ENCODE measurements around the gene PPP1R3C. TPM values are rescaled to one million over a fixed set of nuclear protein-coding genes. Genes with fewer than 3 reads are reported as not detected.
A peak's percentile ranks its signal among the peaks of the same experiment; 100 is the strongest.

Gene PPP1R3C
- total RNA-seq, 1 donor from 2014 or later: 3.7 TPM

GRCh38 chr10:91605968-91606367 is 26.9 kb downstream of the PPP1R3C start:
- H3K4me3 ChIP-seq (ENCODE audit: insufficient read depth, low read depth, low read length): no peak overlapping the region
- Mint-ChIP-seq H3K36me3 (ENCODE audit: low read depth, unreplicated experiment) (no peaks in the 10 kb centered on the region), H3K4me3 (ENCODE audit: unreplicated experiment) (no peak overlapping the region), H3K27me3 (ENCODE audit: low read depth, unreplicated experiment) (no peaks in the 10 kb centered on the region), H3K27ac (ENCODE audit: unreplicated experiment) (peak overlapping the region; percentile 83), H3K4me1 (ENCODE audit: low read depth, unreplicated experiment) (peaks cover 21% of the 10 kb centered on the region), H3K9me3 (ENCODE audit: unreplicated experiment) (no peaks in the 10 kb centered on the region)
- no peaks in the 10 kb centered on the region for H4K20me1 ChIP-seq (ENCODE audit: insufficient read depth, low read length)
- no peak overlapping the region for H2AFZ ChIP-seq (ENCODE audit: low read depth, low read length)
- no peaks in the 10 kb centered on the region for H3K9me3 ChIP-seq (ENCODE audit: insufficient read depth, low read depth, low read length)
- H3K9ac ChIP-seq (ENCODE audit: low read length): no peak overlapping the region
- DNase-seq (ENCODE audit: low read depth) (no peak), FAIRE-seq (no peak)
- no peaks in the 10 kb centered on the region for H3K27me3 ChIP-seq (ENCODE audit: insufficient read depth, low read length)
- no peaks in the 10 kb centered on the region for H3K79me2 ChIP-seq (ENCODE audit: insufficient read depth, low read length)
- H3K4me1 ChIP-seq (ENCODE audit: insufficient read depth, low read length): peaks cover 42% of the 10 kb centered on the region
- no peak overlapping the region for H3K4me2 ChIP-seq (ENCODE audit: low read length)
- no peak for TF ChIP-seq CTCF (IDR thresholded peaks at IDR 0.05; ENCODE audit: insufficient read depth, low read depth, low read length)
- no peak for TF ChIP-seq EZH2 (IDR thresholded peaks at IDR 0.05; ENCODE audit: insufficient read depth, low read length)
- no peak overlapping the region for H3K27ac ChIP-seq (ENCODE audit: low read depth, low read length)
- H3K36me3 ChIP-seq (ENCODE audit: insufficient read depth, low read length): no peaks in the 10 kb centered on the region

- peak overlapping the region; percentile 83 for H3K27ac Mint-ChIP-seq (ENCODE audit: unreplicated experiment)
- TF ChIP-seq CTCF (IDR thresholded peaks at IDR 0.05; ENCODE audit: insufficient read depth, low read depth, low read length): no peak
- H3K36me3 ChIP-seq (ENCODE audit: insufficient read depth, low read length): no peaks in the 10 kb centered on the region
- peaks cover 36% of the 10 kb centered on the region for H3K4me1 ChIP-seq (ENCODE audit: insufficient read depth, low read length)
- peaks cover 5% of the 10 kb centered on the region for H3K9me3 Mint-ChIP-seq (ENCODE audit: unreplicated experiment)
- no peak overlapping the region for H2AFZ ChIP-seq (ENCODE audit: low read depth, low read length)
- peaks cover 22% of the 10 kb centered on the region for H3K4me1 Mint-ChIP-seq (ENCODE audit: low read depth, unreplicated experiment)
- H3K79me2 ChIP-seq (ENCODE audit: insufficient read depth, low read length): no peaks in the 10 kb centered on the region
- H4K20me1 ChIP-seq (ENCODE audit: insufficient read depth, low read length): no peaks in the 10 kb centered on the region
- peak overlapping the region; percentile 2 for H3K4me3 ChIP-seq (ENCODE audit: insufficient read depth, low read depth, low read length)
- peak overlapping the region; percentile 50 for H3K9ac ChIP-seq (ENCODE audit: low read length)
- H3K27me3 Mint-ChIP-seq (ENCODE audit: low read depth, unreplicated experiment): no peaks in the 10 kb centered on the region
- peak overlapping the region; percentile 13 for H3K4me3 Mint-ChIP-seq (ENCODE audit: unreplicated experiment)
- no peaks in the 10 kb centered on the region for H3K27me3 ChIP-seq (ENCODE audit: insufficient read depth, low read length)
- DNase-seq (ENCODE audit: low read depth): peak; percentile 93
- no peaks in the 10 kb centered on the region for H3K9me3 ChIP-seq (ENCODE audit: insufficient read depth, low read depth, low read length)
- peak overlapping the region; percentile 82 for H3K27ac ChIP-seq (ENCODE audit: low read depth, low read length)
- peak; percentile 91 for FAIRE-seq
- peak overlapping the region; percentile 74 for H3K4me2 ChIP-seq (ENCODE audit: low read length)
- H3K36me3 Mint-ChIP-seq (ENCODE audit: low read depth, unreplicated experiment): no peaks in the 10 kb centered on the region
These were observed 28.0 kb downstream of the PPP1R3C start for GRCh38 chr10:91604553-91605534.

DNA sequence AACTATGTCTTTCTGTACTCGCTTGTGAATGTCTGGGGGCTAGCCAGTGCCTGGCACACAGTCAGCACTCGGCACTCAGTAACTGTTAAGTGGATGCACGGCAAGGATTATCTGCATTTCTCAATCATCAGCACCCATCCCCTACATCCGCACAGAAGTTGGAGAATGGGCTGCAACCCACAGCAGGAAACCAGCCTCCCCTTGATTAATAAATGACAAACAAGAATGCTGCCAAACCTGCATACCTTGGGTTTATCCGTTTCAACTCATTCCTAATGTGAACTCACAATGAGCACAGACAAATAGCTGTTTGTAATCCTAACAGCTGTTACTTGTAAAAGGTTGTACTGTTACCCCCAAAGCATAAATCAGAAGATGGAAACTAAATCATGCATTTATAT is 28.9 kb downstream of the PPP1R3C start:
- no peaks in the 10 kb centered on the region for H3K9me3 ChIP-seq (ENCODE audit: insufficient read depth, low read depth, low read length)
- no peak overlapping the region for H2AFZ ChIP-seq (ENCODE audit: low read depth, low read length)
- Mint-ChIP-seq H3K4me3 (ENCODE audit: unreplicated experiment) (no peak overlapping the region), H3K9me3 (ENCODE audit: unreplicated experiment) (peaks cover 5% of the 10 kb centered on the region), H3K36me3 (ENCODE audit: low read depth, unreplicated experiment) (no peaks in the 10 kb centered on the region), H3K27ac (ENCODE audit: unreplicated experiment) (peak overlapping the region; percentile 60), H3K4me1 (ENCODE audit: low read depth, unreplicated experiment) (peaks cover 22% of the 10 kb centered on the region), H3K27me3 (ENCODE audit: low read depth, unreplicated experiment) (no peaks in the 10 kb centered on the region)
- TF ChIP-seq CTCF (IDR thresholded peaks at IDR 0.05; ENCODE audit: insufficient read depth, low read depth, low read length) (no peak), EZH2 (IDR thresholded peaks at IDR 0.05; ENCODE audit: insufficient read depth, low read length) (no peak)
- no peaks in the 10 kb centered on the region for H3K79me2 ChIP-seq (ENCODE audit: insufficient read depth, low read length)
- no peaks in the 10 kb centered on the region for H3K27me3 ChIP-seq (ENCODE audit: insufficient read depth, low read length)
- peak overlapping the region; percentile 82 for H3K27ac ChIP-seq (ENCODE audit: low read depth, low read length)
- H3K4me1 ChIP-seq (ENCODE audit: insufficient read depth, low read length): peaks cover 30% of the 10 kb centered on the region
- peak overlapping the region; percentile 50 for H3K9ac ChIP-seq (ENCODE audit: low read length)
- H3K4me2 ChIP-seq (ENCODE audit: low read length): peak overlapping the region; percentile 74
- no peaks in the 10 kb centered on the region for H3K36me3 ChIP-seq (ENCODE audit: insufficient read depth, low read length)
- DNase-seq (ENCODE audit: low read depth) (peak; percentile 99), FAIRE-seq (peak; percentile 75)
- no peak overlapping the region for H3K4me3 ChIP-seq (ENCODE audit: insufficient read depth, low read depth, low read length)
- H4K20me1 ChIP-seq (ENCODE audit: insufficient read depth, low read length): no peaks in the 10 kb centered on the region
